Left cardiac atrium (tissue), 4 donors: ENCODE results near the gene EHD1. TPM values are rescaled to one million over a fixed set of nuclear protein-coding genes. Genes with fewer than 3 reads are reported as not detected.

Experiments
- ATAC-seq, 2 donors: fragments of 200-7000 bp; cut with Tn5 transposase; one replicate each; pipeline ENCODE4 v1.9.1; 2020; ENCODE audit warnings: mild to moderate bottlenecking in 2 of 2, moderate library complexity in 2 of 2
- DNase-seq: peaks from one replicate; pipeline ENCODE4 v3.0.0-alpha.2; 2020
- intact Hi-C, 2 donors: fragments of 100-400 bp; cut with DNase I; formaldehyde crosslinking; loops; one replicate each; pipeline versions ENCODE4 v1.14.1 to v1.15.1; 2022 to 2023
- long read RNA-seq: library from polyadenylated mRNA; unstranded; transcript quantifications from one replicate; pipeline ENCODE4 v2.0.0, GENCODE V29; 2021
- total RNA-seq, 2 donors: library from RNA; stranded (reverse); fragmentation: NEBNext Ultra II Directional; extraction: Animal tissue kit (Norgen Biotek cat#: 25700); gene quantifications; one replicate each; pipeline ENCODE4 v1.2.1, GENCODE V29; 2021
- donor health status: DM: no; HTN: yes; CAD: no.
- donor health status: DM: no; HTN: yes; CAD: no; lungs with severe emphysema.
- donor health status: DM: yes; HTN: yes; CAD: no.
- donor health status: Dilated cardiomyopathy.

The EHD1 gene
- 10 to 100 TPM; 36.6 to 43.1 TPM for total RNA-seq
- long read RNA-seq, full-length matches to known transcripts, result 9 of 16 reads
- long read RNA-seq, partial matches to known transcripts, result 4 of 16 reads
- long read RNA-seq, other reads (novel, unspliced or antisense), result 3 of 16 reads

GRCh38 chr11:64878494-64879243 lies at the start of gene EHD1:
Gene EHD1, minus strand, starts transcription at chr11:64878621. Its CDS starts 157 bp downstream, at chr11:64878464.
- peak; percentile 98 for DNase-seq
- intact Hi-C loops, result no loop called here
- peak; percentile 94 for ATAC-seq

DNA sequence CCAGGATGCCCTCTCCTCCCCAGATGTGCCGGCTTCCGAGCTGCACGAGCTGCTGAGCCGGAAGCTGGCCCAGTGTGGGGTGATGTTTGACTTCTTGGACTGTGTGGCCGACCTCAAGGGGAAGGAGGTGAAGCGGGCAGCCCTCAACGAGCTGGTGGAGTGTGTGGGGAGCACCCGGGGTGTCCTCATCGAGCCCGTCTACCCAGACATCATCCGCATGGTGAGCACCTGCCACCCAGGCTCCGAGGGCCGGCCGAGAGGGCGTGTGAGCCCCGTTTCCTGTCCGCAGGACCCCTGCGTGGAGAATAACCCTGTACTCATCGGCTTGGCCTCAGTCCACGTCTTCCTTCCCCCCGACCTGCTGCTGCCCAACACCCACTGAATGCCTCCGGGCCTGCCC lies 48.3 kb upstream of the EHD1 start:
- intact Hi-C loops, result no loop called here
- no peak for DNase-seq
- no peak for ATAC-seq

DNA sequence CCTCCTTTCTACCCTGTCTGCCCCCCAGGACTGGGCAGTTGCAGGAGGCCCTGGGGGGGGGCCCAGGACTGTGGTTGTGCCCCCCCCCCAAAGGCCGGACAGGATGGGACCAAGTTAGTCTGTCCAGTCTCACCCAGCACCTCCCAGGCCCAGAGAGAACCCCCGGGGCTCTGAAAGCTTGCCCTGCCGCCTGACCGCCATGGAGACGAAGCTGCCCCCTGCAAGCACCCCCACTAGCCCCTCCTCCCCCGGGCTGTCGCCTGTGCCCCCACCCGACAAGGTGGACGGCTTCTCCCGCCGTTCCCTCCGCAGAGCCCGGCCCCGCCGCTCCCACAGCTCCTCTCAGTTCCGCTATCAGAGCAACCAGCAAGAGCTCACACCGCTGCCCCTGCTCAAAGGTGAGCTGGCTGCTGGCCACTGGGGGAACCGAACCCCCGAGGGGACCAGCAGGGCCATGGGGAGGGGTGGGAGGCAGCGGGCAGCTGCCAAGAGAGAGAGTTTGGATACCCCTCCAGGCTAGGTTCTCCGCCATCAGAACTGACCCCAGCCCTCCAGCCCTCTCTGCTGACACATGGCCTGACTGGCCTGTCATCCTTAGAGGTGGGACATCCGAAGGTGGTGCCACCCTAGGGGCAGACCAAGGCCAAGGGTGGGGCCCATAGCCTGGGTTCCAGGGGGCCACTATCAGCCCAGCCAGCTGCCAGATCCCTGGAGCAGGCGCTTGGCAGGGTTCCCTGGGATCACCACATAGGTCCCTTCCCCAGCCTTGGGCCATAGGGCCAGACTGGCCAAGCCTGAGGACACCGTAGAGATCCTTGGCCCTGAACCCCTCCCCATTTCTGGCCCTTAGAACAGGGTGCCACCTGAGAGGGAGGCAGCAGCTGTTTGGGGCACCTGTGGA lies 47.4 kb upstream of the EHD1 start:
- intact Hi-C loops, result no loop called here
- DNase-seq, result peak; percentile 39
- ATAC-seq, result no peak

GRCh38 chr11:64924910-64925284 lies 46.5 kb upstream of the EHD1 start:
- peak; percentile 41 for DNase-seq
- intact Hi-C loops, result no loop called here
- ATAC-seq, result peak; percentile 4 to 8

DNA sequence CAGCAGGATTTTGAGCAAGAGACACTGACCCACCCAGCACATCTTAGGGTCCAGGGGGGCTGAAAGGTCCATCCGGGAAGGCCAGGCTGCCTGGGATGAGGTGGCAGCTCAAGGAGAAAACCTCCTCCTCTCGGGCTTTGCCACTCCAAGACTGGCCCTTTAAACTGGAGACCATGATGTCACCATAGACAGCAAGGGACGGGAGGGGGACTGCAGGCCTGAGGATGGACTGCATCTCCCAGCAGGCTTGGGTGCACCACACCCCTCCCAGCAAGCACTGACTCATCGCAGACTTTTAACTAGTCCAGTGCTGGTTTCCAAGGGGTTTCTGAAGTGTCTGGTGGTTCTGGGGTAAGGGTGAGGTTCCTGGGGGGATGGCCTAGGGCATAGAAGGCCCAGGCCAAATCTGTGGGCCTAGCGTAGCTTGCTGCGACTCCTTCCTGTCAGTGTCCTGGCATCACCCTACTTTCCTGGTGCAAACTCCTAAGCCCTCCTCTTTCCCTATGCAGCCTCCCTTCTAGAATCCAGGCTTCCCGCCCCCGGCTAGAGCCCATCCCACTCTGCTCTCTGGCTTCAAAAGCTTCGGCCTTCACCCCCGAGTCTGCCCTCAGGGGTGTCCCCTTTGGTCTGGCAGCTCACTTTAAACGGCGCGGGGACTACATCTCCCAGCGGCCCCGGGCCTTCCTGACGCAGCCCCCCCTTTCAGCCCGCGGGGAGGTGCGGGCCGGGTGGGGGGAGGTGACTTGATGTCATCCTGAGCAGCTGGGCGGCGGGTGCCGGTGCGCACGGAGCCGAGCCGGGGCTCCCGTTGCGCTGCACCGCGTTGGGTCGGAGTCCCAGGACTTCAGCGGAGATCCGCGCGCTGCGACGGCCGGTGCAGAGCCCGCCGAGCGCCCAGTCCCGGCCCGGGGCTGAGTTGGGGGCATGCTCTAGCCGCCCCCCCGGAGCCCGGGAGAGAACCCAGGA lies 45.8 kb upstream of the EHD1 start, which contains the start of gene PPP2R5B:
Gene PPP2R5B (plus strand): TSS at position 746 of the 966 bp plus-strand sequence. CDS start 1,046 bp downstream, outside the sequence.
- intact Hi-C loops, result no loop called here
- ATAC-seq, result peak; percentile 96 to 98
- peak; percentile 95 for DNase-seq

- intact Hi-C loops, result no loop called here
- DNase-seq (no peak), ATAC-seq (no peak)
Observed at GRCh38 chr11:64923151-64923661, 44.8 kb upstream of the EHD1 start.

GRCh38 chr11:64921384-64921783 lies 43.0 kb upstream of the EHD1 start:
- no peak for ATAC-seq
- no peak for DNase-seq
- intact Hi-C loops, result no loop called here

GRCh38 chr11:64920124-64920523 lies 41.7 kb upstream of the EHD1 start:
- no peak for DNase-seq

DNA sequence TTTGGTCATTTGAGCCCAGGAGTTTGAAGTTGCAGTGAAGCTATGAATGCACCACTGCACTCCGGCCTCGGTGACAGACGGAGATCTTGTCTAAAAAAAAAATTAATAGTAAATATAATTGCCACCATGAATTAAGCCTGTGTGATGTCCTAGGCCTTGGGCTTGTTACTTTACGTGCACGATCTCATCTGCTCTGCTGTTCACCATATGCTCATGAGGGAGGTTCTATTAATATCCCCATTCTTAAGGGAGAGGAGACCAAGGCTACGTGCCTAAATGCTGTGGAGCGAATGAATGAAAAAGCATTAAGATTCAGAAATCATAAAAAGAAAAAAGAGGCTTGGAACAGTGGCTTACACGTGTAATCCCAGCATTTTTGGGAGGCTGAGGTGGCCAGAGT lies 41.2 kb upstream of the EHD1 start:
- ATAC-seq (no peak), DNase-seq (no peak)
- intact Hi-C loops, result no loop called here

More at GRCh38 chr11:64920124-64920523, 41.7 kb upstream of the EHD1 start:
- intact Hi-C loops, result no loop called here
- no peak for ATAC-seq

GRCh38 chr11:64918017-64918416 lies 39.6 kb upstream of the EHD1 start:
- DNase-seq (no peak), ATAC-seq (no peak)
- intact Hi-C loops, result no loop called here

- intact Hi-C loops, result no loop called here
- DNase-seq, result no peak
- no peak for ATAC-seq
Observed at GRCh38 chr11:64917663-64917995, 39.2 kb upstream of the EHD1 start.

DNA sequence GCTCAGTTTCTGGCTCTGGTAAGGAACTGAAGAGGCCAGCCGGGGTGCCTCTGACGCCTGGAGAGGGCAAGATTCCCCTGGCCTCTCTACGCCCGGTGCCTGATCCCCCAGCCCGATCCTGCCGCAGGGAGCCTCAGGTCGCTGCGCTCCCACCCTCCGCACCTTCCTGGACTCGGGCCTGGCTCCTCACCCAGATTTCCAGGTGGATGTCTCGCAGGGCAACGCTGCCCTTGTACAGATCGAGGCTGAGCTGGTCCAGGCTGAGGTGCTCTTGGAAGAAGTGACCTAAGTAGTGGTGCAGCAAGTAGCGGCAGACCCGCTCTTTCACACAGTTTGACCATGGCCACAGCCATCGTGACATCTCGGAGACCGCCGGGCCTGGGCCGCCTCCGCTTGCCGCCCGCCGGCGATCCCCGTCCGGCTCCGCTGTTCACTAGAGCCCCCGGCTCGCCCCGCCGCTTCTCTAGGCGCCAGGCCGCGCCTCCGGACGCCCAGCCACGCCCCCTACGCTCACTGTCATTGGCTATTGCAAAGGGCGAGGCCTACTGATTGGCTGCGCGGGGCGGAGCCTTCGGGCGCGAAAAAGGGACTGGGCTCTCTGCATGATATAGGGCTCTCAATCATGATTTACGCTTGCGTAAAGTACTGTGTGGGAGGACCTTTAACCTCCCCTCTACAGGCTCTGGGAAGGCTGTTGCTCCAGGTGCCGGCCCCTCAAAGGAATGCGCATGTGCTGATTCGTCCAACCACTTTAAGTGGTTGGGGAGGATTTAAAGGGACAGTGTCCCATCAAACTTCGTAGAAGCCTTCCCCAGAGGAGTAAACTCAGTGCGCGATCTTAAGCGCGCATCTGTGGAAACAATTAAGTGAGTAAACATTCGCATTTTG lies 38.6 kb upstream of the EHD1 start, which contains the start of gene ATG2A:
Gene ATG2A (minus strand): TSS at position 435 of the 888 bp plus-strand sequence. CDS start 74 bp downstream, at position 361.
- ATAC-seq (peak; percentile 98), DNase-seq (peak; percentile 99)
- intact Hi-C loops, result no loop called here

DNA sequence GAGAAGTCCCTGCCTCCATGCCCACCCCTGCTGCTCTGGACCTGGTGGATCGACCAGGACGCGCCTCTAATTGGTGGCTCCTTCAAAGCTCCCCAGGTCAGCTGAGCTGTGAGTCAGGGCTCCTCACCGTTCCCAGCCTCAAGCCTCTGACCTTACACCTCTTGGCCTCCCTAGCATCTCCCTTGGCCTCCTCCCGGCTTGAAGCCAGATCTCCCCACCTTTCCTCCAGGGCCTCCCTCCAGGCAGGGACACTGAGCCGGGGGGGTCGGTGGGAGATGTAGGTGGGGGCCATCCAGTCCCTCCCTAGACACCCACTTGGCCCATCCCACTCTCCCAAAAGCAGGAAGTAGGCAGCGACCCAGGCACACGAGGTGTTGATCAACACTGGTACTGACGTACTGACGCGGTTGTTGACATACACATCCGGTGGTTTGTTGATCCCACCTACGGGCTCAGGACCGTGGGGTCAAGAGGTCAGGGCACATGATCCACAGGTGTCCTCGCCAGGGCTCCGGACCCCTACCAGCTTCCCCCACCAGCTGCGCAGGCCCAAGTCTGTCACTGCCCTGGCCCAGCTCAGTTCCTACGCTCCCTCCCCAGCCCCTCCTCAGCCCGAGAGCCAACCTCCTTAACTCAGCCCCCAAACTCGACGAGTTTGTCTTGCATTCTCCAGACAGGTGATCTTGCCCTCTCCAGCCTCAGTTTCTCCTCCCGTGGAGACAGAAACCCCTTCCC lies 37.8 kb upstream of the EHD1 start:
- peak in 1 of 2 donors; percentile 11 for ATAC-seq
- DNase-seq, result peak; percentile 50
- intact Hi-C loops, result no loop called here

GRCh38 chr11:64915376-64915887 lies 37.0 kb upstream of the EHD1 start:
- no peak for ATAC-seq
- intact Hi-C loops, result no loop called here

DNA sequence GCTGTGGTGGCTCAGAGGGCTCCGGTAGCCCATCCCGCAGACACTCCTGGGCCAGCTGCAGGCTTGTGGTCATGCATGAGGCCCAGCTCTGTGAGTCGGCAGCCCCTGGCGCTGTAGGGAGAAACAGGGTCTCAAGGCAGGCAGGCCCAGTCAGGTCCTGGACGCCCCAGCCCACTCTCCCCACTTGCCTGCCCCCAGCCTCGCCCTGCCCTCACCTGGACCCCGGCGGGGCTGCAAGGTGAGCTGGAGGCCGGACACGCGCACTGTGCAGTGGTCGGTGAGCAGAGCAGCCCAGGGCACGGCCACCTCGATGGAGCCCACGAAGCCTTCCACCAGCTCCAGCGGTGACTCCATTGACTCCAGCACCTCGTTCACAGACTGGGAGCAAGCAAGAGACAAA lies 35.7 kb upstream of the EHD1 start:
- no peak for ATAC-seq
- DNase-seq, result no peak
- intact Hi-C loops, result no loop called here

More at GRCh38 chr11:64915376-64915887, 37.0 kb upstream of the EHD1 start:
- no peak for DNase-seq

DNA sequence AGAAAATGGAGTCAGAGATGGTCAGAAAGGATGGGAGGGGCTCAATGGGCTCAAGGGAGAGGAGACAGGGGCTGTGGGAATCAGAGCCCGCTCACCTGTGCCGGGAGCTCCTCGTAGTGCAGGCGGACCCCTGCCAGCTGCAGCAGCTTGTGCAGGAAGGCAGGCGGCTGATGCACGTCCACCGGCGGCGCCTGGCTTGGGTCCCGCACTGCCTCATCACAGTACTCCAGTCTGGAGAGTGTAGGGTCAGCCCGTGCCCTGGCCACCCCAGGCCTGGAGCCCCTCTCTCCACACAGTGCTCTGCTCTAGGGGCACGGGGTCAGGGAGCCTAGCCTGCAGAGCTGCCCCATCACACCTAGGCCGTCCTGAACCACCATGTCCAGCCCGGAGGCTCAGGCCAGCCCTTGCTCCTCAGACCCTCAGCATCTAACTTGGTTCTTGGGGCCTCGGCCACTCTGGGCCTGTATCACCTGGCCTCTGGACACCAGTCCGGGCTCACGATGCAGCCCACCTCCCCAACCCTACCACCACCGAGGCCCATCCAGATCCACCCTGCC lies 34.8 kb upstream of the EHD1 start:
- DNase-seq (no peak), ATAC-seq (no peak)
- intact Hi-C loops, result no loop called here
